ENCODE results near the gene TMEM184C.

- no peak for TF ChIP-seq CTCF (IDR thresholded peaks at IDR 0.05)
- TF ChIP-seq EZH2 (IDR thresholded peaks at IDR 0.05; ENCODE audit: borderline replicate concordance, insufficient read depth, low read depth, low read length, poor library complexity, severe bottlenecking) = no peak
These were observed 97.6 kb downstream of the TMEM184C start for GRCh38 chr4:147714575-147715401.

All from B cell (primary cell).